PC-3 (cell line): ENCODE data around the gene PRSS38. TPM values are rescaled to one million over a fixed set of nuclear protein-coding genes. Genes with fewer than 3 reads are reported as not detected.

Experiments
- ATAC-seq: fragments of 200-7000 bp; cut with Tn5 transposase; 2 replicates; pipeline ENCODE4 v1.9.1; 2020; ENCODE audit warnings: mild to moderate bottlenecking, moderate library complexity
- BruUV-seq: library from RNA; stranded (reverse); fragments of 400-500 nt; replicated peaks from 2 replicates; lab custom pipeline; 2021; lab: Mats Ljungman, UMichigan
- CTCF ChIA-PET: fragments of 300-600 bp; sonication (Branson Sonifier 250); formaldehyde crosslinking; loops from one replicate; lab custom pipeline; 2022; ENCODE audit warnings: antibody characterized with exemption; lab: Charles Lee
- POLR2A ChIA-PET: fragments of 300-600 bp; sonication (Branson Sonifier 250); formaldehyde crosslinking; loops from one replicate; lab custom pipeline; 2022; ENCODE audit warnings: antibody characterized with exemption; ENCODE audit not compliant: unreplicated experiment; lab: Charles Lee
- DNase-seq: peaks from one replicate; pipeline ENCODE4 v3.0.0-alpha.2; 2015
- H2AFZ ChIP-seq: fragments of 300-600 bp; sonication (generic); 2 replicates; pipeline ENCODE4 v1.6.0; 2016; ENCODE audit warnings: antibody characterized with exemption, low read length
- H3F3A ChIP-seq: fragments of 300-600 bp; sonication (generic); one replicate; pipeline ENCODE4 v1.6.0; 2017; ENCODE audit warnings: antibody characterized with exemption, low read length, control low read depth, mild to moderate bottlenecking; ENCODE audit not compliant: unreplicated experiment
- H3K27ac ChIP-seq: fragments of 300-600 bp; sonication (generic); 2 replicates; pipeline ENCODE4 v1.5.1; 2016; ENCODE audit warnings: mild to moderate bottlenecking, low read length
- H3K27me3 ChIP-seq: fragments of 300-600 bp; sonication (generic); 2 replicates; pipeline ENCODE4 v1.6.1; 2016; ENCODE audit warnings: low read length, mixed read lengths
- H3K36me3 ChIP-seq: fragments of 300-600 bp; sonication (generic); 2 replicates; pipeline ENCODE4 v1.6.1; 2016; ENCODE audit warnings: low read depth, mixed run types, low read length, mixed read lengths
- H3K4me1 ChIP-seq: fragments of 300-600 bp; sonication (generic); 2 replicates; pipeline ENCODE4 v1.5.1; 2016; ENCODE audit warnings: low read length; ENCODE audit not compliant: insufficient read depth
- H3K4me2 ChIP-seq: fragments of 300-600 bp; sonication (generic); 2 replicates; pipeline ENCODE4 v1.6.0; 2016; ENCODE audit warnings: low read length
- H3K4me3 ChIP-seq: fragments of 300-600 bp; sonication (generic); 2 replicates; pipeline ENCODE4 v1.5.1; 2016; ENCODE audit warnings: mild to moderate bottlenecking, low read length, mixed read lengths
- H3K79me2 ChIP-seq: fragments of 300-600 bp; sonication (generic); 2 replicates; pipeline ENCODE4 v1.6.1; 2017; ENCODE audit warnings: low read length, mixed read lengths
- H3K9ac ChIP-seq: fragments of 300-600 bp; sonication (generic); 2 replicates; pipeline ENCODE4 v1.6.0; 2016; ENCODE audit warnings: mild to moderate bottlenecking, low read length
- H3K9me2 ChIP-seq: fragments of 300-600 bp; sonication (generic); replicated peaks from 2 replicates; pipeline ENCODE4 v1.6.1; 2016; ENCODE audit warnings: mixed run types, low read length, mixed read lengths
- H3K9me3 ChIP-seq: fragments of 300-600 bp; sonication (generic); 2 replicates; pipeline ENCODE4 v1.6.1; 2016; ENCODE audit warnings: low read length, mixed read lengths
- H4K20me1 ChIP-seq: fragments of 300-600 bp; sonication (generic); 2 replicates; pipeline ENCODE4 v1.6.1; 2016; ENCODE audit warnings: low read length, mixed read lengths
- CTCF ChIP-seq: fragments of 300-600 bp; sonication (generic); conservative IDR thresholded peaks from 2 replicates; pipeline ENCODE4 v1.5.1; 2017; ENCODE audit warnings: antibody characterized with exemption, low read depth, mild to moderate bottlenecking, low read length
- EZH2 ChIP-seq: fragments of 300-600 bp; sonication (generic); IDR thresholded peaks from one replicate; pipeline ENCODE4 v1.6.1; 2017; ENCODE audit warnings: antibody characterized with exemption, mild to moderate bottlenecking, low read length; ENCODE audit not compliant: unreplicated experiment
- EZH2phosphoT487 ChIP-seq: fragments of 300-600 bp; sonication (generic); IDR thresholded peaks from 2 replicates; pipeline ENCODE4 v1.6.1; 2018; ENCODE audit warnings: mild to moderate bottlenecking, antibody characterized with exemption, low read length, borderline replicate concordance
- intact Hi-C: fragments of 100-400 bp; cut with micrococcal nuclease; formaldehyde crosslinking; loops from 2 replicates; pipeline ENCODE4 v1.9.0; 2023
- total RNA-seq: library from RNA; depleted of rRNA; stranded (reverse); fragments of >200 nt; gene quantifications from 2 replicates; pipeline ENCODE4 v1.2.3, GENCODE V29; 2014

Gene PRSS38
- total RNA-seq, 1 experiment from 2014 or later, result not detected

GRCh38 chr1:227891223-227891954 is 75.9 kb downstream of the PRSS38 start:
- BruUV-seq, result no TSS peak
- Histone ChIP-seq H3K4me3 (no peak overlapping the region), H3K27me3 (no peaks in the 10 kb centered on the region), H3K27ac (no peak overlapping the region), H2AFZ (no peak overlapping the region), H3F3A (no peaks in the 10 kb centered on the region), H3K9me3 (no peaks in the 10 kb centered on the region), H4K20me1 (no peaks in the 10 kb centered on the region), H3K79me2 (no peaks in the 10 kb centered on the region), H3K9me2 (no peaks in the 10 kb centered on the region), H3K4me1 (peaks cover 4% of the 10 kb centered on the region; the same call in 1 of the 2 replicates), H3K4me2 (no peak overlapping the region), H3K9ac (no peak overlapping the region), H3K36me3 (no peaks in the 10 kb centered on the region)
- POLR2A ChIA-PET, result no interaction called here
- CTCF ChIA-PET, result no interaction called here
- intact Hi-C loops, result no loop called here
- DNase-seq (peak; percentile 44), ATAC-seq (peak; percentile 34)
- no peak for TF ChIP-seq CTCF
- no peak for TF ChIP-seq EZH2
- TF ChIP-seq EZH2phosphoT487, result no peak

GRCh38 chr1:227891955-227892488 is 76.5 kb downstream of the PRSS38 start:
- H3K4me2 ChIP-seq, result no peak overlapping the region
- H2AFZ ChIP-seq, result no peak overlapping the region
- no peaks in the 10 kb centered on the region for H3K9me2 ChIP-seq
- no peak for TF ChIP-seq EZH2
- no peak for TF ChIP-seq EZH2phosphoT487
- TF ChIP-seq CTCF, result no peak
- no TSS peak for BruUV-seq
- no peak overlapping the region for H3K27ac ChIP-seq
- CTCF ChIA-PET, result no interaction called here
- no peaks in the 10 kb centered on the region for H3K9me3 ChIP-seq
- DNase-seq (no peak), ATAC-seq (no peak)
- POLR2A ChIA-PET, result no interaction called here
- H3K9ac ChIP-seq, result no peak overlapping the region
- no peaks in the 10 kb centered on the region for H3F3A ChIP-seq
- no peaks in the 10 kb centered on the region for H3K27me3 ChIP-seq
- H4K20me1 ChIP-seq, result no peaks in the 10 kb centered on the region
- no peaks in the 10 kb centered on the region for H3K36me3 ChIP-seq
- intact Hi-C loops, result no loop called here
- peaks cover 4% of the 10 kb centered on the region; the same call in 1 of the 2 replicates for H3K4me1 ChIP-seq
- no peak overlapping the region for H3K4me3 ChIP-seq
- H3K79me2 ChIP-seq, result no peaks in the 10 kb centered on the region
